Measurements from ENCODE around the gene RPA3. TPM values are rescaled to one million over a fixed set of nuclear protein-coding genes. Genes with fewer than 3 reads are reported as not detected.

Gene RPA3
- total RNA-seq, 2 experiments from 2014 or later: 188 to 203 TPM

- TF ChIP-seq, protein P1, sequence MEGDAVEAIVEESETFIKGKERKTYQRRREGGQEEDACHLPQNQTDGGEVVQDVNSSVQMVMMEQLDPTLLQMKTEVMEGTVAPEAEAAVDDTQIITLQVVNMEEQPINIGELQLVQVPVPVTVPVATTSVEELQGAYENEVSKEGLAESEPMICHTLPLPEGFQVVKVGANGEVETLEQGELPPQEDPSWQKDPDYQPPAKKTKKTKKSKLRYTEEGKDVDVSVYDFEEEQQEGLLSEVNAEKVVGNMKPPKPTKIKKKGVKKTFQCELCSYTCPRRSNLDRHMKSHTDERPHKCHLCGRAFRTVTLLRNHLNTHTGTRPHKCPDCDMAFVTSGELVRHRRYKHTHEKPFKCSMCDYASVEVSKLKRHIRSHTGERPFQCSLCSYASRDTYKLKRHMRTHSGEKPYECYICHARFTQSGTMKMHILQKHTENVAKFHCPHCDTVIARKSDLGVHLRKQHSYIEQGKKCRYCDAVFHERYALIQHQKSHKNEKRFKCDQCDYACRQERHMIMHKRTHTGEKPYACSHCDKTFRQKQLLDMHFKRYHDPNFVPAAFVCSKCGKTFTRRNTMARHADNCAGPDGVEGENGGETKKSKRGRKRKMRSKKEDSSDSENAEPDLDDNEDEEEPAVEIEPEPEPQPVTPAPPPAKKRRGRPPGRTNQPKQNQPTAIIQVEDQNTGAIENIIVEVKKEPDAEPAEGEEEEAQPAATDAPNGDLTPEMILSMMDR (IDR thresholded peaks at IDR 0.05): no peak
- ATAC-seq (peak; percentile 83), DNase-seq (peak; percentile 18)
- H3K36me3 Mint-ChIP-seq (ENCODE audit: low read depth): no peaks in the 10 kb centered on the region
- H3K27ac Mint-ChIP-seq: peak overlapping the region; percentile 92
- no peaks in the 10 kb centered on the region for H3K9me3 Mint-ChIP-seq
- POLR2A ChIA-PET: no interaction called here
- H3K4me1 Mint-ChIP-seq (ENCODE audit: low read depth): peaks cover 38% of the 10 kb centered on the region
- peak overlapping the region; percentile 89 for H3K4me3 Mint-ChIP-seq
- no peaks in the 10 kb centered on the region for H3K27me3 Mint-ChIP-seq
- intact Hi-C loops (cut with micrococcal nuclease): loop anchor here (1.0 kb wide), 1 partner anchor 81 kb away; no protein-coding TSS in a partner anchor
- CTCF ChIA-PET: interaction anchor here (0.5 to 6.0 kb wide), 12 partner anchors 9 to 580 kb away, joined by 3 to 63 read pairs (median 4); partner anchors contain the start of gene C1GALT1
Observed at GRCh38 chr7:7761974-7762779, 43.8 kb upstream of the RPA3 start.

GRCh38 chr7:7761340-7761973, 43.0 kb upstream of the RPA3 start:
- ChIA-PET POLR2A (no interaction called here), CTCF (interaction anchor here (0.7 to 6.0 kb wide), 17 partner anchors 10 to 579 kb away, joined by 3 to 63 read pairs (median 4); partner anchors contain the start of genes C1GALT1 and RPA3)
- Mint-ChIP-seq H3K9me3 (no peaks in the 10 kb centered on the region), H3K36me3 (ENCODE audit: low read depth) (no peaks in the 10 kb centered on the region), H3K4me1 (ENCODE audit: low read depth) (peaks cover 38% of the 10 kb centered on the region), H3K4me3 (peak overlapping the region; percentile 89), H3K27ac (peak overlapping the region; percentile 92), H3K27me3 (no peaks in the 10 kb centered on the region)
- ATAC-seq (peak; percentile 34), DNase-seq (no peak)
- intact Hi-C loops (cut with micrococcal nuclease): loop anchor here (1.0 kb wide), 1 partner anchor 80 kb away; no protein-coding TSS in a partner anchor
- TF ChIP-seq, protein P1 (IDR thresholded peaks at IDR 0.05): peak; percentile 58

DNA sequence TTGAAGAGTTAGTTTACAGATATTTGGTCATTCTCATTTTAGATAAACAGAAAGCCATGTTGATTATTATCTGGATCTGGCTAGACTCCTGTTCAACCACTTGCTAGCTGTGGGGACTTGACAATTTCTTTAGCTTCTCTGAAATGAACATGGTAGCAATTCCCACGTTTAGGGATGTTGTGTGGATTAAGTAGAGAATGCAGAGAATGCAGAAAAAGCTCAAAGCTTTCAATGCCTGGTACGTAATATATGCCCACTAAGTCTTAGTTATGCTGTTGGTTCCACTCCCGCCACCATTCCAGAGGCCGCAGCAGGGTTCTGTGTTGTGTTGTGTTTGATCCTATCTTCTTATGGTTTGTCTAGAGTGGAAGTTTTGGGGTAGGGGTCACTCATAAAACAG, 39.2 kb upstream of the RPA3 start:
- POLR2A ChIA-PET: no interaction called here
- H3K27me3 Mint-ChIP-seq: no peaks in the 10 kb centered on the region
- ATAC-seq: no peak
- H3K4me1 Mint-ChIP-seq (ENCODE audit: low read depth): peaks cover 17% of the 10 kb centered on the region
- DNase-seq: no peak
- no peak overlapping the region for H3K27ac Mint-ChIP-seq
- CTCF ChIA-PET: interaction anchor here (1.4 to 6.0 kb wide), 2 partner anchors 77 to 654 kb away, joined by 4 to 63 read pairs; no protein-coding TSS in a partner anchor
- H3K36me3 Mint-ChIP-seq (ENCODE audit: low read depth): peaks cover 2% of the 10 kb centered on the region
- no peak overlapping the region for H3K4me3 Mint-ChIP-seq
- no peaks in the 10 kb centered on the region for H3K9me3 Mint-ChIP-seq
- TF ChIP-seq, protein P1 (IDR thresholded peaks at IDR 0.05): no peak
- intact Hi-C loops (cut with micrococcal nuclease): no loop called here

DNA sequence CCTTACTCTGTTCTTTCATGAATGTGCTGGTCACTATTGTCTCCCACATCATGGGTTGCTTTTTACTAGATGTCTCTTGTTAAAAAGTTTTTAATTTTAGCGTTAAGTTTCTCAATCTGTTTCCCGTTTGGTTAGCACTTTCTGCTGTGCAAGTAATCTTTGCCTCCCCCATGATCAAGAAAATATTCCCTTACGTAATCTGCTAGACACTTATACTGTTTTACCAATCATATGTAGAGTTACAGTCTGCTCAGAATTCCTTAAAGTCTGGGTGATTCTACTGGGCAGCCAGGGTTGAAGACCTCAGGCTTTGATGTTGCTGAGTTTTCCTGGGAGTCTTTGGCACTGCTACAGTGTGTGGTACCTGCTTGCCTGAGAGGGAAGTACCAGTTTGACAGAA, 38.2 kb upstream of the RPA3 start:
- ATAC-seq: no peak
- peaks cover 7% of the 10 kb centered on the region for H3K4me1 Mint-ChIP-seq (ENCODE audit: low read depth)
- DNase-seq: no peak
- H3K27me3 Mint-ChIP-seq: no peaks in the 10 kb centered on the region
- no peak overlapping the region for H3K4me3 Mint-ChIP-seq
- TF ChIP-seq, protein P1 (IDR thresholded peaks at IDR 0.05): no peak
- H3K27ac Mint-ChIP-seq: no peak overlapping the region
- intact Hi-C loops (cut with micrococcal nuclease): no loop called here
- no peaks in the 10 kb centered on the region for H3K9me3 Mint-ChIP-seq
- H3K36me3 Mint-ChIP-seq (ENCODE audit: low read depth): peaks cover 2% of the 10 kb centered on the region
- CTCF ChIA-PET: interaction anchor here (1.1 to 6.0 kb wide), 3 partner anchors 16 to 76 kb away, joined by 3 to 63 read pairs (median 10); no protein-coding TSS in a partner anchor
- POLR2A ChIA-PET: interaction anchor here (0.8 to 1.3 kb wide), 2 partner anchors 26 to 38 kb away, joined by 4 read pairs; partner anchors contain the start of gene RPA3
